HG03066 (cell line): ENCODE data around the gene MAST4.
A peak's percentile ranks its signal among the peaks of the same experiment; 100 is the strongest.

Source experiments
- ATAC-seq: cut with Tn5 transposase; IDR thresholded peaks from one replicate; pipeline ENCODE4 v1.9.1; 2021; ENCODE audit warnings: low read depth; ENCODE audit not compliant: unreplicated experiment

Gene MAST4

DNA sequence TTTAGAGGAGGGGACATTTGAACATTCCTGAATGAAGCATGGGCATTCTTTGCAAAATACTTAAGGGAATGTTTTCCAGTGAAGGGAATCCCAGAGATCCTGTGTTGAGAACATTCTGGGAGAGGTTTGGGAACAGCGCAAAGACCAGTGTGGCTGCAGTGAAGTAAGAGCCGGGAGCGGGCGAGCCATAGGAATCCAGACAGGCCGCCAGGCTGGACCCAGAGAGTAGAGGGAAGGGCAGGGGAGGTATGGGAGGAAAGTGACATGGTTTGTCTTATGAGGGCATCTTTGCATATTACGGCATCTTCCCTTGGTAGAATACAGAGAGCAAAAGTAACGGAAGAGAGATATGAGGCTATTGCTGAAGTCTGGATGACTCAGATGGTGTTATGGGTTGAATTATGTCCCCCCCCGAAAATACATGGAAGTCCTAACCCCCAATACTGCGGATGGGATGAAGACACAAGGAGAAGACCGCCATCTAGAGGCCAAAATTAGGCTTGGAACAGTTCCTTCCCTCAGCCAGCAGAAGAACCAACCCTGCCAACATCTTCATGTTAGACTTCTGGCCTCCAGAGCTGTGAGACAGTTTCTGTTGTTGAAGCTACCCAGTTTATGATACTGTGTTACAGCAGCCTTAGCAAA is 268.2 kb downstream of the MAST4 start:
- peak; percentile 60 for ATAC-seq

DNA sequence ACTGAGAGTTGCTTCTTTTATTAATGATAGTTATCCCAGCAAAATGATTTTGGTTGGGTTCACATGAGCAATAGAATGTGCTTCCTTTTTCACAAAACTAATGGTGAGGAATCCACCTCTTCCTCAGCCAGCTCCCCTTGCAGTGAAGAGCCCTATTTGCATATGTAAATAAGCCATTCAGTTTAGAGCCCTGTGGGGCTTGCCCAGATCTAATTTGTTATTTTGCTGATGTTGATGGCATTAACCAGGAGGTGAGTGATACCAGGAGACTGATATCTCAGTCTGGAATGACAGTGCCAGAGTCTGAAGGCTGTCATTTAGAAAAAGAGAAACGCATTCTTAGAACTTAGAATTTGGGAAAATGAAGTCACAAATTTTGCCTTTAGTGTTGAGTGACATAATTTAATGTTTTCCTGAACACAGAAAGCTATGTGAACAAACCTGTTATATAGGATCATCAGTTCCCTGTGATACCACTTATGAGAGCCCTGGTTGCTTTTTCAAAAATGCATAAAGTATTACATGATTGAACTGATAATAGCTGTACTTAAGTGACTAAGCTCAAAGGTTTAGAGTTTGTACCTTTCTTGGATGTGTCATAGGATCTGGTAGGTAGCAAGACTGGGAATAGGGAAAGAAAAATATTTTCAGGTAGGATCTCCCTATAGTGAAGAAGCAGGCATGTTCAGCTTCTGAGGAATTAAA is 271.6 kb downstream of the MAST4 start:
- ATAC-seq, result no peak

DNA sequence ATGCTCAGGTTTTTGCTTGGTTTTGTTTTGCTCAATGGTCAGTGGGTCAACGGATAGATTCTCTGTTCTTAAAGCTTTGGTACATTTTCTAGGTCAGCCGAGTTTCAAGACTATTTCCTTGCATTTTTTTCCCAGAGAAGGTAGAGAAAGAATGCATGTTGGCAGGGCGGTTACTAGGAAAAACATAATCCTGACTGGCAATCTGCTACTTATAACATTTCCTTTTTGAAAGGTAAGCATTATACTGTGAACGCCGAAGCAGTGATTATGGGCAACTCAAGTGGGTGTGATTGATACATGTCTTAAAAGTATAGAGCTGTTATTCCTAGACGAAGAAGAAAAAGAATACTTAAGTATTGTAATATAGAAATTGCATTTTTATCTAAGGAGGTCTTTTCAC is 273.2 kb downstream of the MAST4 start:
- no peak for ATAC-seq

DNA sequence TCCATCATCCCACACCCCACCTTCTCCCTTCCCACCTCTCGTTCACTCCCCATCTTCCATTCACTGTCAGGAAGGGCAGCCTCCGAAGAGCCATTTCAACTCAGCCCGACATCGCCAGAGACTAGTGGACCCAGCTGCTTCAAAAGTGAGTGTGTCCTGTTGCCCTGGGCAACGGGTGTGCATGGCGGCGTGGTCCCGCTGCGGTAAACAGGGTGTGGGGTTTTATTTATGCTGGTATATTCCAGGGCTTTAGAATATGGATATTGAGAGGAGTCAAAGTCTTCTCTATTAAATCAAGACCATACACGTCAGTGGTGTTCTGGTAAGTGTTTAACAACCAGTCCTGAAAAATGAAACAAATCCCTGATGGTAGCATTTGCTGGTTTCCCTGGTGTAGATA is 274.5 kb downstream of the MAST4 start:
- ATAC-seq, result no peak

DNA sequence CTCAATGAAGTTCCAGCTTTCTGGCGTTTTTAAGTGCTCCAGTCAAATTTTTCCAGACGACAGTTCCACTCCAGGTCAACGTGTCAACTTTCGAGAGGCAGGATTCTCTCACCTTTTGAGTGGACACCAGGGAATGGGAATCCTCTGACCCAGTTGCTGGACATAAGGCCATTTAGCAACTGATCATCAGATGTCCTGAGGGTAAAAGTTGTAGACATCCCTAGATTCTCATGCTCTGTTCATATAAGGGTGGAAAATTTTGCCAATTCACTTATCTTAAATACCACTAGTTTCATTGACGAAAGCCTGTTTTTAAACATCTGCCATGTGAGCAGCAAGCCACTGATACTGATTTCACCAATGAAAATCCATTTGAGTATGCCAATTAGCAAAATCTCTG is 275.5 kb downstream of the MAST4 start:
- ATAC-seq, result no peak

DNA sequence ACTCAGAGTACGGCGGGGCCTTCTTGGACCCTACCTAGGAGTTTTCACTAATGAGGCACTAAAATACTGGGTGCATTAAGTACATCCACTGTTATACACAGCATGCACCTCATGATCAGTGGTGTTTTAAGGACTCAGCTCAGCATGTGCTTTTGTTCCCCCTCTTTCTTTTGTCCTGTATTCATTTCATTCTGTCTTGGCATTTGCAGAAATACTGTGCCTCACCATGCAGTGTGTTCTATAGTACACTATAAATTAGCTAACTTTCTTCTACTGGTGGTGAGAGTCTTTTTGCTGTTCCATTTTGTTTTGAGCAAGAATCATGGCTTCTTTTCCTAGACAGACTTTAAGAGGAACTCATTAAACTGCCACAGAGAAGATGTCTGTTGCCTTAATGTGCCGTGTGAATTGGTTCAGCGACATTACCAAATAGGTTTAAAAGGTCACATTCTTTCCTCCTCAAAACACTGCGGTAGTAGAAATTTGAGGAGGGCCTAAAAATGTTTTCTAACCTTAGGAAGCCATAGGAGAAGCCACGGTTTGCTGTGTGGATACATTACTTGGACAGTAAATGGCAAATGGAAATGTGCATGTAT is 276.6 kb downstream of the MAST4 start:
- no peak for ATAC-seq

DNA sequence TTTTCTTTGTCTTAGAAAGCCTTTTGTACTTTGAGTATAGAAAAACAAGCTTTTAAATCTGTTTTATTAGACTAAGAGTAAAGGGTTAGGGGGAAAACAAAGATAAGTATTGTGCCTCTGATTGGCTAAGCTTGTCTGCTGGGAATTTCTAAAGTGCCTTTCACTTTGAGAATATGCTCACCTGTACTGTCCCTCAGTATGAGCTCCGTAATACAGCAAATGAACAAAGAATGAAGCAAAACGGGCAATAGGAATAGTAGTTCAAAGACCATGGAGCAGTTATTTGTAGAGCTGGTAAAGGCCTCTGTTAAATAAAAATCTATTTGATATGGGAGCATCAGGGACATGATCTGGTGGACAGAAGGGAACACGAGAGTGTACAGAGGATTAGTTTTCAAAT is 277.8 kb downstream of the MAST4 start:
- ATAC-seq, result no peak

DNA sequence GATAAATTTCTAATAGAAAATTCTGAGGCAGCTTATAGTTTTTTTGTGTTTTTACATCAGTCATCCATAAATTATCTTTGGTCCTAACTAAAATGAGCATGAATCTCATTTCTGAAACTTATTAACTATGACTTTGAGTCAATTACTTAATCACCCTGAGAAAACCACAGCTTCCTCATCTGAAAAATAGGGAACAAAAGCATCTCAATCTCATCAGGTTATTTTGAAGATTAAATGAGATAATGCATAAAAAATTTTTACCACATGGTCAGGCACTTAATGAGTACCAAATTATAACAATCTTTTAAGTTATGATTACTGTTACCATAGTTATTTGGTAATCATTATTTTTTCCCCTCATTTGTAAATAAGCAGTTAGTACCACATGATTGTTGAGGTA is 279.1 kb downstream of the MAST4 start:
- no peak for ATAC-seq

DNA sequence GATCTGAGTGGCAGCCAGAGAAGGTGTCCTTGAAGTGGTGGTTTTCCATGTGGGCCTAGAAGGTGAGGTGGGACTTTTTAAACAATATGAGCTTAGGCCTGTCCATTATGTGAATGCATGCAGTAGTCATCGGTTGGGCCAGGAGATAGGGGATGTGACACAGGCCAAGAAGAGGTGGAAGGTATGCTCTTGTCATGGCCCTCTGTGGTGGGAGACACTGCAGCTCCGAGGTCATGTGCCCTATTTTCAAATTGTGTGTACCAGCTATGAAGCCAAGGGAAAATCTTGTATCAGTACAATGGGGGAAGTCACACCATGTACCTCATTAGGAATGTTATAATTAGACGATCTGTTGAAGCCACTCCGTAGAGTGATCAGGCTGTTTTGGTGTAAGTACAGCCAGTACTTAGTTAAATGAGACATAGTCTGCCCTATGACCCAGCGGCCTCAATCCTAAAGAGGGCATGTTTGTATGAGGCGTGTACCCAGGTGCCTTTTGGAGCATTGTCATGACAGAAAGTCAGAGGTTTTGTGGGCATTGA is 280.1 kb downstream of the MAST4 start:
- ATAC-seq, result no peak

DNA sequence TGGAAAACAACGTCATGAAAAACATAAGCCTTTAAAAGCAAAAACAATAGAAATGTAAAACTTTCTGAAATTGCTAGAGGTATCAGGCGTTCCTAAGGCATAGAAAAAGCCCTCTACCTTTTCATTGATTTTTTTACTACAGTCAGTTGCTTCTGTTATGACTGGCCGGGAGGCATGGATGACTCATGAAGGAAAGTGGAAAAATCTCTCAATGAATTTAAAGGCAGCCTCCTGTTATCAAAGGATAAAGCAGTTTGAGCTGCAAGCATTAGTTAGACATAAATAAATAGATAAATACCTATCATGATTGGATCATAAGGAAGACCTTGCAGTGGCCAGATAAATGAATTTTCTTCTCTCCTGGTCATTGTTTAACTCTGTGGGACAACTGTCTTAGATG is 281.6 kb downstream of the MAST4 start:
- ATAC-seq, result no peak

DNA sequence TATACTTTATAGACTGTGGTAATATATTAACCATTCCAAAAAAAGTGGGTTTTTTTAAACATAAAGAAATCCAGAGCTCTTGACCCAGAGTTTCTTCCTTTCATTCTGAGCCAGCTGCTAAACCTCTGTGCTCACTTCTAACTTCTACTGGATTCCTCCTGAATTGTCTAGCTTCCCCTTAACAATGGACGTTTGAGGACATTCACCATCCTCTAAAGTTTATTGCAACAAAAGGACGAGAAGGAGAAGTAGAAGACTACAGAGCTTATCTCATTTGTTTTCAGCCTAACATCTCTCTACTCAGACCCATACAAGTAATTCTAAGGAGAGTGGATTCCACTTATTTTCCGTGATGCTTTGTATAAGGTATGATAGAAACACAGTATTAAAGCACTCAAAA is 284.2 kb downstream of the MAST4 start:
- ATAC-seq, result no peak

DNA sequence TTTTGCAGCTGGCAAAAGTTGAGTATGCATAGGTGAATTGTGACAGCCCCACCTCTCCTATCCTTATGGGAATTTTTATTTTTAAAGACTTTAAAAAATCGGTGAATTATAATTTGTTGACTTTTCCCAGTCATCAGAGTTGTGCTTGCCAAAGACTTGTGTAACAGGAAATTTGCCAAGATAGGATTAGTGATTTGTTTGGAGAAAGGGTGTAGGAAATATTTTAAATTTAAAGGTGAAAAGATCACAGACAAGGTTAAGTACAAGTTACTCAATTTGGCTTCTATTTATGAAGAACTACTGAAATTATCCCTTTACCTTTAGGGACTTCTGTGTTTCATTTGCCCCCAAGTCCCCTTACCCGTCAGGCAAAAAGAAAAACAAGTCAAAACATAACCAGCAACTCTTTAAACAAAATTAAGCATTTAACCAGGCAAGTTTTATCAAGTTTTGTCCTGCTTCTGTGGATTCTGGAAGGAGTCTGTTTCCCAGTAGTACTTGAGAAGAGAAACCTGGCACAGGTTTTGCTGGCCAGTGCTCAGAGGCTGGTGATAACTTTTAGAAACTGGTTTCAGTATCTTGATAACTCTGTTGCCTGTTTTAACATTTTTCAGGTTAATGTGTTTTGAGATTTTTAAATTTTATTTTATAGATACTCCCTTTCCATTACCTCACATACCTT is 285.4 kb downstream of the MAST4 start:
- ATAC-seq, result no peak

DNA sequence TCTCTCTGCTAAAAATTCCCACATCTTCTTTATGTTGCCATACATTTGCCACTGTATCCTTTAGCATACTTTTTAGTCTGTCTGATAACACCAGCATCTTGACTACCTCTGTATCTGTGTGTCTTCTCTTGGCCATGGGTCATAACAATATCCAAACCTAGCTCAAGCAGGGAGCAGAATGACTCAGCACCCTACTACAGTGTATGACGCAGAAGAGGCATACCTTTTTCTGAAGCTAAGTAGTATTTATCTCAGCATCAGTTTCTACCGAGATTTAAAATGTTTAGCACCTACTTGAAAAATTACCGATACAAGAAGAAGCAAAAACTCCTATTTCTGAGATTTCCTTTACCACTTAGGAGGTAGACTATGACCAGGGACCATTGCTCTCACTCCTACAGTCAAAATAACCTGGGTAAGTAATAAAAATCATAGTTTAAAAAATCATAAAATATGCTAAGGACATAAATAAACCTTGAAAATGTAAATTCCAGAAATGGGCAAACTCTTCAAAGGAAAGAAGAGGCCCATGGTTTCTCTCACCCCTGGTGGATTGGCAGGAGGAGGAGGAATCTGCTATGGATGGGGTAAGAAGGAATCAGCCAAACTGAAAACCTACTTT is 286.5 kb downstream of the MAST4 start:
- no peak for ATAC-seq

DNA sequence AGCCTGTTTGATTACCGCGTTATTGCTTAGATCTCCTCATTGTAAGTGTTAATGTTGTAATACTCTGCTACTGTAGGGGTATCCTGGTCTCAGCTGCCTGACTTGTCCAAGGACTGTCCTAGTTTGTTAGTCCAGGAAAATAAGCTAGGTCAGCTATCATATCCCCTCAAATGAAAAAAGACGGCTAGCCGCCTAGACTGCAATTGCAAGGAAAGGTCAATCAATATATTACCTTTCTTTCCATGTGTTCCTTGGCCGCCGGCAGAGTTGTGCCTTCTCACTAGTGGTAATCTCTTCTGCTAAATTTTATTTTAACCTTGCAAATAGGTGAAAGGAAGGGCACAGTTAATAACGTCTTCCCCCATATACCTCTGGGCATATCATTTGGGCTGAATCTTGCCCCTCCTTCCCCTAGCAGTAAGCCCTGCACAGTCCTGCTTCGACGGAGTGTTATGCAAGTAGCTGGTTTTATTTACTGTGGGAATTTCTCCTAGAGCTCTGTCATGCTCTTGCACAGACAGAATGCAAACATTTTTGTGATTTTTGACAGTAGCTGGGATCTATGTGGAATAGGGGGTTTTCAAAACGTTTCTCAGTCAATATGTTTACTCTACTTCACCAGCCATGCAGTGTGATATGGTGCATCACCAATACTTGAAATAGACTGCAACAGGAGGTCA is 288.5 kb downstream of the MAST4 start:
- no peak for ATAC-seq

DNA sequence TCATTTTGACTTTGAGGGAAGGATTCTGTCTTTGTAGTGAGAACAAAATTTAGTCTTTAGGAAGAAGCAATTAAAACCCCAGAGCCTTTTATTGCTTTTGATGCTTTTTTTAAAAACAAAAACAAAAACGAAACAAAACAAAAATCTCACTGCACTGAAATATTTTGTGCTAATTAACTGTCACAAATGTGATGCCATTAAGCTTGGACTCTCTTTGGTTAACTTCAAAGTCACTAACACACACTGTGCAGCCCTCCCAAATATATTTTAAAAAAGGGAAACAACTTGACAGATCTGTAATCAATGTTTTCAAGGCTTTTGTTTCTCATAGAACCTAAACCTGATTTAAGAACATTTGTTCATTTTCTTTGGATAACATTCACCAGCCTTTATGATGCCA is 290.7 kb downstream of the MAST4 start:
- no peak for ATAC-seq

DNA sequence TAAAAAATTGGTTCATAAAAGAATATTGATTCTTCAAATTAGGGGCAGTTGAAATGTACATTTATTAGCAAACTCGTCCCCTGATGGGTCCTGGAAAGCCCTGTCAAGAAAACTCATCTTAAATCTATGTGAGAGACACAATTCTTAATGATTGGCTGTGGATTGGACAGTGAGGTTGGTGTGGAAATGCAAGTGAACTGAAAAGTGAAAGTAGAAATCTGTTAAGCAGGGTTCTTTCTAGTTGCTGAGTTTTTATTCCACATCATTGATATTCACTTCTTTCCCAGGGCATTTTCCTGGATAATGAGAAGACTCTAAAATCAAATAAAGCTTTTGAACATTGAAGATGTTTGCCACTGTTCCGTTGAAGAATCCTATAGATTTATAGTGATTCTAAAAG is 292.4 kb downstream of the MAST4 start:
- ATAC-seq, result no peak

DNA sequence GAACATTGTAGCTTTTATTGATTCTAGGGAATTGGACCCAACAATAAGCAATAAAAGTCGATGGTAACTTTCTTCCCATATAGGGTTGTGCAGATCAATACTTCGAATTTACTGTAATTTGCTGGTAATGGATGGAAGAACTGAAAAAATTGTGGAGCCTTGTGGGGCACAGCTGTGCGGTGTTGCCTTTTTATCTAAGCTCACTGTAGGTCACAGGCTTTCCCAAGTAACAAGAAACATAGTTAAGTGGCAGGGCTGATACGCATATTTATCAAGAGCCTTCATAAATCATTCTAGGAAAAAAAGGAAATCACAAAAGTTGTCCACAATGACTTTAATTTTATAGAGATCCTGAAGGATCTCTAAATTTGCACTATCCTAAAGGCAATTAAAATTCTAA is 292.9 kb downstream of the MAST4 start:
- ATAC-seq, result no peak

DNA sequence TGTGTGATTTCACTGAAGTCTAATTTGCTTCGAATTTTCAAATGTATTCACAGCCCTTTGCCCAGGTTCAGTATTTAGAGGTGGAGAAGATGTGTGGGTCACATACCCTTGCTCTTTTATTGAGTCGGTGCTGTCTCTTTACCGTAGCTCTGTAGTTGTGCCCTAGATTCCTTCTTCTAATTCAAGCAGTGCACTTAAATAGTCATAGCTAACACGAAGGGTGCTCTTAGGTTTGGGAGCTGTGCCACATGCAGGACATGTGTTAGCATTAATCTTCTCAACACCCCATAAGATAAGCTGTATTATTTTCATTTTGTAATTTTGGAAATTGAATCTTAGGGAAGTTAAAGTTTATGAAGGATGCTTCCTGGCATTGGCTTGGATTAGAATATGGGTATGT is 293.3 kb downstream of the MAST4 start:
- ATAC-seq, result no peak

DNA sequence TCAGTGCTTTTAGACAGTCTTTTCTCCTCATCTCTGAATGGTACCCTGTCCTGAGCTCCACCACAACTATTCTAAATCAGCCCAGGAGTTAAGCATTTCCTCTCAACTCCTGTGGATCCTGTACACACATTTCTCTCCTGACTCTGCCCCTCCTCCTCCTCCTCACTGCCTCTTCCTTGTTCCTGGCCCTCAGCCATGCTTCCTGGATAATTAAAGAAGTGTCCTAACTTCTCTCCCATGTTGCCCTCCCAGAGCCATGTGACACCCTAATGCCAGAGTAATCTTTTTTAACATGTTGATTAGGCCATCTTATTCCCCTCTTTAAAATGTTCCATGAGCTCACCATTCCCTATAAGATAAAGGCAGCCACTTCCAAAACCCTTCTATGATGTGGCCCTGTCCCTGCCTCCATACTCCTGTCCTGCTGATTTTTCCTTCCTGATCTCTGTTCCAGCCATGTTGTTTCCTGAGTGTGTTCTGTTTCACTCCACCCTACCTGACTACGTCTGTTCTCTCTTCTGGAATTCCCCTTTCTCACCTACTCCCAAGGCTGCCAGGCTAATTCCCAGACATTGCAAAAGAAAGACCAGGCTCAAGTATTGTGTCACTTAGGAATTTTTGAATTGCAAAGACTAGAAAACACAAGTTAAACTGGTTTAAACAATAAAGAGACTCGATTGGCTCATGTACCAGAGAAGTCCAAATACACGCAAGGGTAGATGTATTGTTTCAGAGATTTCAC is 295.2 kb downstream of the MAST4 start:
- no peak for ATAC-seq

DNA sequence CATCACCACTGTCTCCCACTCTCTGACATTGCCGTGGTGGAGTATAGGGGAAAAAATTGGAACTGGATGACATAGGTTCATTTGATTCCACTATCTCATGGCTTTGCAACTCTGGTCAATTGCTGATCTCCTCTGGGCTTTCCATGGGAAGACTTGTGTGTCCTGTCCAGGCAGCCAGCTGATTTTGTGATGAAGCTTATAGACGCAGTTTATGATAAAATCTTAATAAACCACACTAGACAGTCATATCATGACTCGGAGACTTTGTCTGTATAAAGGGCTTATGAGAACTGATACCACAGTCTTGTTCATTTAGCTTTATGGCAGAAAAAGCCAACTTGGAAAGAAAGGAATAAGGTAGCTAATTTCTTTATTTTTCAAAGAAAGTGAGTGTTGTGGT is 296.5 kb downstream of the MAST4 start:
- ATAC-seq, result no peak
